ENCODE measurements around the gene KRT83. TPM values are rescaled to one million over a fixed set of nuclear protein-coding genes. Genes with fewer than 3 reads are reported as not detected.

KRT83 gene
- total RNA-seq, 2 donors from 2014 or later: 0.74 TPM; not detected in 1

DNA sequence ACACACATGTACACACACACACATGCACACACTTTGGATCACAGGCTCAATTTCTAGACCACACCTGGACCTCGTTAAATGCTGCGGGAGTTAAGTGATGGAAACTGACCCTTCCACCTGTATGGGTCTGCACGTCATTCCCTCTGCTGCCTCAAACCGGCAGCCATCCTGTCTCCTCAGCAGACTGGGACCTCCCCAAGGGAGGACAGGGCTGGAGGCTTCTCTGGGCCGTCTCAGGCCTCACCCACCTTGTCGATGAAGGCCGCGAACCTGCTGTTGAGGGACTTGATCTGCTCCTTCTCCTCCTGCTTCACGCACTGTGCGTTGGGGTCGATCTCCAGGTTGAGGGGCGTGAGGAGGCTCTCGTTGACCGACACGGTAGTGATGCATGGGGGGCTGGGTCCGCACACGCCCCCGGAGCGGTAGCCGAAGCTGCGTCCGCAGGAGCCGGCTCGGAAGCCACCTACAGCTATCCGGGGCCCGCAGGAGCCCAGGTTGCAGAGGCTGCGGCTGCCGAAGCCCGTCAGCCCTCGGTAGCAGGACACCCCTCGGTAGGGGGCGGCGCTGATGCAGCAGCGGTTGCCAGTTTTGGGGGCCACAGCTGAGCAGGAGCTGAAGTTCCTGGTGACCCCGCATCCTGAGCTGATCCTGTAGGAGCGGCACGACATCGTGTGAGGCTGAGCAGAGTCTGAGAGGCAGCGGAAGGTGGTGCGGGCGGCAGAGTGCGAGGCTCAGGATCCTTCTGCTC, 45.7 kb upstream of the KRT83 start, which contains the start of gene KRT85:
Gene KRT85 (minus strand): TSS at position 744 of the 748 bp plus-strand sequence. CDS start 76 bp downstream, at position 668.
- intact Hi-C loops (cut with DNase I): no loop called here
- DNase-seq (ENCODE audit: low spot score): no peak
- H3K27me3 ChIP-seq (replicated peaks; ENCODE audit: insufficient read depth): no peaks in the 10 kb centered on the region
- no peak within 1 kb of the TSS for H3K4me3 ChIP-seq
- 88% methylated on average over 42 of the region's 42 CpGs for WGBS
- no peaks in the 10 kb centered on the region for H3K9me3 ChIP-seq
- H3K36me3 ChIP-seq: no peaks in the 10 kb centered on the region
- TF ChIP-seq, protein P1, sequence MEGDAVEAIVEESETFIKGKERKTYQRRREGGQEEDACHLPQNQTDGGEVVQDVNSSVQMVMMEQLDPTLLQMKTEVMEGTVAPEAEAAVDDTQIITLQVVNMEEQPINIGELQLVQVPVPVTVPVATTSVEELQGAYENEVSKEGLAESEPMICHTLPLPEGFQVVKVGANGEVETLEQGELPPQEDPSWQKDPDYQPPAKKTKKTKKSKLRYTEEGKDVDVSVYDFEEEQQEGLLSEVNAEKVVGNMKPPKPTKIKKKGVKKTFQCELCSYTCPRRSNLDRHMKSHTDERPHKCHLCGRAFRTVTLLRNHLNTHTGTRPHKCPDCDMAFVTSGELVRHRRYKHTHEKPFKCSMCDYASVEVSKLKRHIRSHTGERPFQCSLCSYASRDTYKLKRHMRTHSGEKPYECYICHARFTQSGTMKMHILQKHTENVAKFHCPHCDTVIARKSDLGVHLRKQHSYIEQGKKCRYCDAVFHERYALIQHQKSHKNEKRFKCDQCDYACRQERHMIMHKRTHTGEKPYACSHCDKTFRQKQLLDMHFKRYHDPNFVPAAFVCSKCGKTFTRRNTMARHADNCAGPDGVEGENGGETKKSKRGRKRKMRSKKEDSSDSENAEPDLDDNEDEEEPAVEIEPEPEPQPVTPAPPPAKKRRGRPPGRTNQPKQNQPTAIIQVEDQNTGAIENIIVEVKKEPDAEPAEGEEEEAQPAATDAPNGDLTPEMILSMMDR (IDR thresholded peaks at IDR 0.05): no peak
- no peak for TF ChIP-seq POLR2AphosphoS5 (IDR thresholded peaks at IDR 0.05)
- TF ChIP-seq POLR2A (IDR thresholded peaks at IDR 0.05): no peak
- no peak within 1 kb of the TSS for H3K27ac ChIP-seq
- H3K4me1 ChIP-seq (replicated peaks): no peaks in the 10 kb centered on the region

DNA sequence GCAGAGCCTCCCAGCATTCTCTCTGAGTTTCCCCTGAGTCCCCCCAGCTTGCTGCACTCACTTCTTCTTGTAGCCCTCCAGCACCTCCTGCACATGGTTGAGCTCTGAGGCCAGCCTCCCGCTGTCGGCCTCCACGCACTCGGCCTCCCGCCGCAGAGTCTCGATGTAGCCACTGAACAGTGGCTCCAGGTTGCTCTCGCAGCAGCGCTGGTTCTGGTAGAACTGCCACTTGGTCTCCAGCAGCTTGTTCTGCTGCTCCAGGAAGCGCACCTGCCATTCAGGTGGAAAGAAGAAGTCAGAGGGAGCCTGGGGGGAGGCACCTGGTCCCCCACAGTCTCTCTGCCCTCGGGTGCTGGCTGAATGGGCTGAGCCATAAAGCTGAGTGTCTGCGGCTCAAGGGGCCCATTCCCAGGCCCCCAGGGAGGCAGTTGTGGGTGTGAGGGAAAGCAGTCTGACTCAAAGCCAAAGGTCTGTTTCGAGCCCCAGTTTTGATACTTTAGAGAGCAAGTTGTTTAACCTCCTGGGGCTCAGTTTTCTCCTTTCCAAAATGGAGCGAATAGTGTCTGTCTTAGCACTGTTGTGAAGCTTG, 43.8 kb upstream of the KRT83 start:
- intact Hi-C loops (cut with DNase I): no loop called here
- DNase-seq (ENCODE audit: low spot score): no peak

GRCh38 chr12:52364061-52364460, 42.9 kb upstream of the KRT83 start:
- Histone ChIP-seq H3K4me1 (replicated peaks) (no peaks in the 10 kb centered on the region), H3K27me3 (replicated peaks; ENCODE audit: insufficient read depth) (no peaks in the 10 kb centered on the region), H3K4me3 (no peak overlapping the region), H3K9me3 (no peaks in the 10 kb centered on the region), H3K27ac (no peak overlapping the region), H3K36me3 (no peaks in the 10 kb centered on the region)
- DNase-seq (ENCODE audit: low spot score): no peak
- TF ChIP-seq POLR2AphosphoS5 (IDR thresholded peaks at IDR 0.05) (no peak), POLR2A (IDR thresholded peaks at IDR 0.05) (no peak)
- TF ChIP-seq, protein P1 (IDR thresholded peaks at IDR 0.05): no peak
- WGBS: 91% methylated on average over 7 of the region's 7 CpGs
- intact Hi-C loops (cut with DNase I): no loop called here

More for the DNA sequence above, 43.8 kb upstream of the KRT83 start:
- H3K27me3 ChIP-seq (replicated peaks; ENCODE audit: insufficient read depth): no peaks in the 10 kb centered on the region
- WGBS: 81% methylated on average over 14 of the region's 14 CpGs
- H3K4me1 ChIP-seq (replicated peaks): no peaks in the 10 kb centered on the region
- H3K4me3 ChIP-seq: no peak overlapping the region
- H3K9me3 ChIP-seq: no peaks in the 10 kb centered on the region
- no peaks in the 10 kb centered on the region for H3K36me3 ChIP-seq
- TF ChIP-seq, protein P1 (IDR thresholded peaks at IDR 0.05): no peak
- TF ChIP-seq POLR2A (IDR thresholded peaks at IDR 0.05) (no peak), POLR2AphosphoS5 (IDR thresholded peaks at IDR 0.05) (no peak)
- H3K27ac ChIP-seq: no peak overlapping the region

DNA sequence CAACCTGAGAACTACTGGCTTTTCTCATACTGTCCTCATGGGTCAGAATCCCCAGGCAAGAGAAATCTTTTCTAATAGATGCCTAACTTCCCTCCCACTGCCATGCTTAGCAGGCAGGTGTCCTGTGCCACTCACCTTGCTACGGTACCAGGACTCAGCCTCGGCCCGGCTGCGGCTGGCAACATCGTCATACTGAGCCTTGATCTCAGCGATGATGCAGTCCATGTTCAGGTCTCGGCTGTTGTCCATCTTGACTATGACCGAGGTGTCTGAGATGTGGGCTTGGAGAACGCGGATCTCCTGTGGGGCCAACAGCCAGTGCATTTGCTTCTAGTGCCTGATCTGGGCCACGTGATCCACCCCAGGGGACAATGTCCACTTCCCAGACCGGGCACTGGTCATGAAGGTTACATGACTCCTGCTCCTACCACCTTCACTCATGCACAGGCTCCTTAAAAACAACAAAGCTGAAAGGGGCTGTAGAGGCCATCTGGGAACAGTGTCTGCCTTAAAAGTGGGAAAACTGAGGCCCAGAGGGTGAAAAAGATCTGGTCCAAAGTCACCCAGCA, 42.0 kb upstream of the KRT83 start:
- H3K27ac ChIP-seq: no peak overlapping the region
- TF ChIP-seq POLR2A (IDR thresholded peaks at IDR 0.05): no peak
- TF ChIP-seq, protein P1 (IDR thresholded peaks at IDR 0.05): no peak
- TF ChIP-seq POLR2AphosphoS5 (IDR thresholded peaks at IDR 0.05): no peak
- H3K27me3 ChIP-seq (replicated peaks; ENCODE audit: insufficient read depth): no peaks in the 10 kb centered on the region
- H3K4me3 ChIP-seq: no peak overlapping the region
- WGBS: 97% methylated on average over 12 of the region's 12 CpGs
- intact Hi-C loops (cut with DNase I): no loop called here
- no peaks in the 10 kb centered on the region for H3K9me3 ChIP-seq
- no peaks in the 10 kb centered on the region for H3K36me3 ChIP-seq
- H3K4me1 ChIP-seq (replicated peaks): no peaks in the 10 kb centered on the region
- no peak for DNase-seq (ENCODE audit: low spot score)

Data from prostate gland (tissue), 2 donors.